H1 (cell line): ENCODE data around the gene FBLN2. TPM values are rescaled to one million over a fixed set of nuclear protein-coding genes. Genes with fewer than 3 reads are reported as not detected.

Source experiments
- CTCF ChIA-PET: fragments of 300-600 bp; sonication (Branson Sonifier 250); formaldehyde crosslinking; loops from one replicate; lab custom pipeline; 2021; ENCODE audit not compliant: partially characterized antibody; lab: Charles Lee
- POLR2A ChIA-PET: fragments of 300-600 bp; sonication (Branson Sonifier 250); formaldehyde crosslinking; loops from one replicate; lab custom pipeline; 2021; ENCODE audit warnings: inconsistent platforms; ENCODE audit not compliant: partially characterized antibody; lab: Charles Lee
- DNase-seq, 2 experiments: peaks; one replicate each; pipeline versions ENCODE4 v3.0.0 to v3.0.0-alpha.2; 2010 to 2022; ENCODE audit warnings: low spot score in 2 of 2, low read depth in 1 of 2, mixed read lengths in 1 of 2
- FAIRE-seq: peaks from 2 replicates; lab custom pipeline; 2011; peaks lifted over from hg19 to GRCh38; lab: Jason Lieb, UNC
- H2AFZ ChIP-seq: 2 replicates; pipeline ENCODE4 v1.8.1; 2012; ENCODE audit warnings: low read length, inconsistent platforms
- H2AK5ac ChIP-seq: 2 replicates; pipeline ENCODE4 v1.6.1; 2013; ENCODE audit warnings: low read depth, low read length
- H2BK120ac ChIP-seq: replicated peaks from 2 replicates; pipeline ENCODE3; 2013; ENCODE audit warnings: low read depth, low read length, inconsistent platforms
- H2BK12ac ChIP-seq: 2 replicates; pipeline ENCODE4 v1.6.1; 2013; ENCODE audit warnings: low read depth, low read length
- H2BK15ac ChIP-seq: 2 replicates; pipeline ENCODE4 v1.6.1; 2013; ENCODE audit warnings: low read length
- H2BK20ac ChIP-seq: 2 replicates; pipeline ENCODE4 v1.6.1; 2013; ENCODE audit warnings: low read length
- H2BK5ac ChIP-seq: 2 replicates; pipeline ENCODE4 v1.6.1; 2013; ENCODE audit warnings: low read depth, low read length
- H3K14ac ChIP-seq: 2 replicates; pipeline ENCODE4 v1.6.1; 2013; ENCODE audit warnings: inconsistent platforms; ENCODE audit not compliant: insufficient read length
- H3K18ac ChIP-seq: 2 replicates; pipeline ENCODE4 v1.6.1; 2013; ENCODE audit warnings: low read length; ENCODE audit errors: extremely low read depth
- H3K23ac ChIP-seq: 2 replicates; pipeline ENCODE4 v1.6.1; 2013; ENCODE audit warnings: inconsistent platforms; ENCODE audit not compliant: insufficient read length
- H3K23me2 ChIP-seq: 2 replicates; pipeline ENCODE4 v1.6.1; 2013; ENCODE audit warnings: low read depth, low read length
- H3K27ac ChIP-seq: 2 replicates; pipeline ENCODE4 v1.6.1; 2011; ENCODE audit warnings: low read depth, low read length, inconsistent platforms
- H3K27me3 ChIP-seq, 4 experiments: replicated peaks in 1 of 4; 1 replicate in 1 of 4; 2 replicates in 3 of 4; pipeline versions ENCODE4 v1.6.1 to v1.8.1; 2011 to 2013; ENCODE audit warnings: low read length in 3 of 4, mild to moderate bottlenecking in 3 of 4, inconsistent platforms in 2 of 4, mixed read lengths in 2 of 4, moderate library complexity in 1 of 4; ENCODE audit not compliant: control insufficient read depth in 3 of 4, insufficient read depth in 3 of 4; ENCODE audit errors: extremely low read depth in 1 of 4
- H3K36me3 ChIP-seq, 4 experiments: 2 replicates each; pipeline versions ENCODE4 v1.6.1 to v1.8.1; 2011 to 2013; ENCODE audit warnings: mild to moderate bottlenecking in 4 of 4, low read length in 3 of 4, moderate library complexity in 2 of 4, control low read depth in 1 of 4, inconsistent platforms in 1 of 4; ENCODE audit not compliant: insufficient read depth in 4 of 4, control insufficient read depth in 2 of 4
- H3K4ac ChIP-seq: replicated peaks from 2 replicates; pipeline ENCODE3; 2013; ENCODE audit warnings: low read length, low read depth, mixed read lengths, inconsistent platforms; ENCODE audit not compliant: insufficient read length
- H3K4me1 ChIP-seq, 4 experiments: replicated peaks in 1 of 4; 1 replicate in 1 of 4; 2 replicates in 3 of 4; pipeline versions ENCODE4 v1.6.1 to v1.8.1; 2011 to 2013; ENCODE audit warnings: low read length in 3 of 4, inconsistent platforms in 2 of 4, mixed read lengths in 1 of 4; ENCODE audit not compliant: insufficient read depth in 4 of 4, control insufficient read depth in 3 of 4
- H3K4me2 ChIP-seq, 2 experiments: 2 replicates each; pipeline versions ENCODE4 v1.6.1 to v1.8.1; 2011 to 2013; ENCODE audit warnings: low read depth in 2 of 2, low read length in 2 of 2, control low read depth in 1 of 2, inconsistent platforms in 1 of 2, mild to moderate bottlenecking in 1 of 2; ENCODE audit not compliant: insufficient read depth in 1 of 2
- H3K4me3 ChIP-seq, 4 experiments: fragments of 200-600, 300-600 bp in 1 of 4; sonication (generic), shearing (Covaris generic), sonication (Bioruptor Twin) in 1 of 4; 2 replicates each; pipeline versions ENCODE4 v1.5.1 to v1.8.1; 2011 to 2016; ENCODE audit warnings: low read length in 4 of 4, low read depth in 3 of 4, control low read depth in 2 of 4, inconsistent platforms in 2 of 4, mild to moderate bottlenecking in 2 of 4, mixed read lengths in 1 of 4, moderate library complexity in 1 of 4; ENCODE audit not compliant: insufficient read depth in 2 of 4; ENCODE audit errors: extremely low read depth in 1 of 4
- H3K56ac ChIP-seq: replicated peaks from 2 replicates; pipeline ENCODE3; 2013; ENCODE audit warnings: low read depth, mild to moderate bottlenecking, mixed read lengths, low read length, inconsistent platforms; ENCODE audit not compliant: insufficient read length
- H3K79me1 ChIP-seq: 2 replicates; pipeline ENCODE4 v1.6.1; 2013; ENCODE audit warnings: low read depth, low read length, control low read depth
- H3K79me2 ChIP-seq, 2 experiments: 2 replicates each; pipeline versions ENCODE4 v1.6.1 to v1.8.1; 2012 to 2013; ENCODE audit warnings: low read length in 2 of 2, mild to moderate bottlenecking in 2 of 2, inconsistent platforms in 1 of 2; ENCODE audit not compliant: insufficient read depth in 2 of 2, control insufficient read depth in 1 of 2
- H3K9ac ChIP-seq, 4 experiments: replicated peaks in 1 of 4; 1 replicate in 1 of 4; 2 replicates in 3 of 4; pipeline versions ENCODE4 v1.6.1 to v1.8.1; 2011 to 2013; ENCODE audit warnings: low read depth in 3 of 4, low read length in 3 of 4, control low read depth in 2 of 4, mild to moderate bottlenecking in 2 of 4, moderate library complexity in 2 of 4, inconsistent platforms in 1 of 4; ENCODE audit errors: extremely low read depth in 1 of 4
- H3K9me3 ChIP-seq, 2 experiments: 2 replicates each; pipeline versions ENCODE4 v1.6.1 to v1.8.1; 2012 to 2013; ENCODE audit warnings: mild to moderate bottlenecking in 2 of 2, moderate library complexity in 2 of 2, control low read depth in 1 of 2, inconsistent platforms in 1 of 2, low read depth in 1 of 2, low read length in 1 of 2, mixed read lengths in 1 of 2; ENCODE audit not compliant: insufficient read depth in 2 of 2
- H4K20me1 ChIP-seq, 2 experiments: replicated peaks in 1 of 2; 2 replicates each; pipeline versions ENCODE3 to v1.8.1; 2011 to 2013; ENCODE audit warnings: inconsistent platforms in 2 of 2, low read length in 2 of 2, mild to moderate bottlenecking in 1 of 2; ENCODE audit not compliant: insufficient read depth in 2 of 2, control insufficient read depth in 1 of 2
- H4K5ac ChIP-seq: 2 replicates; pipeline ENCODE4 v1.6.1; 2013; ENCODE audit warnings: low read length, low read depth, mixed read lengths, inconsistent platforms; ENCODE audit not compliant: insufficient read length
- H4K8ac ChIP-seq: 2 replicates; pipeline ENCODE4 v1.8.0; 2013; ENCODE audit warnings: mild to moderate bottlenecking, moderate library complexity, low read length, inconsistent platforms; ENCODE audit not compliant: insufficient read depth; ENCODE audit errors: extremely low read depth
- H4K91ac ChIP-seq: replicated peaks from 2 replicates; pipeline ENCODE3; 2013; ENCODE audit warnings: low read length, mixed read lengths, inconsistent platforms; ENCODE audit not compliant: insufficient read length
- CEBPB ChIP-seq: IDR thresholded peaks from 2 replicates; pipeline ENCODE4 v1.6.1; 2012; ENCODE audit warnings: low read depth, low read length
- CTBP2 ChIP-seq: IDR thresholded peaks from 2 replicates; pipeline ENCODE4 v1.7.0; 2011; ENCODE audit warnings: borderline replicate concordance, mild to moderate bottlenecking, moderate library complexity, mixed read lengths, low read length; ENCODE audit not compliant: insufficient read depth, insufficient read length
- WGBS, 2 experiments: shearing (Covaris generic) in 1 of 2; methylation state at CpG; one replicate each; pipeline versions ENCODE4 v1.1.6 to v1.1.7; 2013 to 2015; ENCODE audit warnings: low lambda C conversion rate in 2 of 2, mixed read lengths in 2 of 2, inconsistent platforms in 1 of 2, low coverage in 1 of 2, missing lambda C conversion rate in 1 of 2; ENCODE audit not compliant: insufficient replicate concordance in 2 of 2, insufficient coverage in 1 of 2, insufficient read length in 1 of 2; ENCODE audit errors: extremely low coverage in 1 of 2, missing lambda C conversion rate in 1 of 2; 5-methylcytosine and 5-hydroxymethylcytosine counted together
- polyA plus RNA-seq, 7 experiments: library from polyadenylated mRNA; depleted of rRNA in 3 of 7; stranded (reverse) in 5 of 7; unstranded in 2 of 7; fragments of >200 nt in 5 of 7; fragments of 200-250 nt in 2 of 7; gene quantifications; 1 replicate in 5 of 7; 2 replicates in 1 of 7; 4 replicates in 1 of 7; pipeline versions ENCODE4 v1.2.1 to v1.2.3, GENCODE V29; 2011 to 2013; ENCODE audit warnings: missing spikeins in 2 of 7, mixed read lengths in 2 of 7
- total RNA-seq: library from RNA; stranded (reverse); fragmentation: NEBNext Ultra II Directional; extraction: Animal tissue kit (Norgen Biotek cat#: 25700); gene quantifications from 2 replicates; pipeline ENCODE4 v1.2.1, GENCODE V29; 2021

Gene FBLN2
- total and polyA plus RNA-seq, 2 of the 8 experiments (the other 6 are each of a cell fraction or from before 2014, with no cell fraction given), result 17.4 to 24.2 TPM

- Histone ChIP-seq H3K14ac (no peak overlapping the region), H3K27me3 (peaks cover 0 to 6% (median 3%) of the 10 kb centered on the region in 4 experiments; a peak in 5 of 7 replicates), H4K5ac (no peak overlapping the region), H4K20me1 (no peaks in the 10 kb centered on the region), H3K18ac (peak overlapping the region; percentile 10; the same call in 1 of the 2 replicates), H3K9ac (no peak overlapping the region), H3K27ac (no peak overlapping the region), H3K4me2 (no peak overlapping the region), H3K4ac (no peak overlapping the region), H3K36me3 (no peaks in the 10 kb centered on the region), H3K56ac (no peak overlapping the region), H2BK120ac (no peak overlapping the region), H3K4me1 (peaks cover 0 to 17% (median 4%) of the 10 kb centered on the region in 4 experiments; a peak in 6 of 7 replicates), H3K79me2 (no peaks in the 10 kb centered on the region)
- FAIRE-seq (no peak), DNase-seq (no peak)
- CTCF ChIA-PET, result interaction anchor here (1.3 to 51.2 kb wide), 2 partner anchors 36 to 62 kb away, joined by 3 to 856 read pairs; no protein-coding TSS in a partner anchor
- POLR2A ChIA-PET, result no interaction called here
- no peak for TF ChIP-seq CTBP2
- TF ChIP-seq CEBPB, result 0 out of 2 replicates have a peak, but pooled peaks have one; percentile 7
- TF ChIP-seq, all 59 proteins: peak for 1
- no peak overlapping the region for H2AFZ ChIP-seq
- WGBS, 2 experiments, result 90% methylated on average over 5 of the region's 5 CpGs; no CpG with 5 or more reads in 1 of the 2 experiments
- H3K23me2 ChIP-seq, result no peaks in the 10 kb centered on the region
- no peak overlapping the region for H2BK12ac ChIP-seq
- no peaks in the 10 kb centered on the region for H3K9me3 ChIP-seq
- H2BK5ac ChIP-seq, result no peak overlapping the region
- no peak overlapping the region for H2BK20ac ChIP-seq
- H3K4me3 ChIP-seq, result no peak overlapping the region
- no peaks in the 10 kb centered on the region for H3K79me1 ChIP-seq
- H2BK15ac ChIP-seq, result no peak overlapping the region
- H2AK5ac ChIP-seq, result no peak overlapping the region
- no peak overlapping the region for H4K8ac ChIP-seq
- no peak overlapping the region for H3K23ac ChIP-seq
- no peak overlapping the region for H4K91ac ChIP-seq
These were observed 5.7 kb upstream of the FBLN2 start for GRCh38 chr3:13543253-13543652.
